T-helper 17 cell (primary cell): ENCODE results near the gene IFT20. TPM values are rescaled to one million over a fixed set of nuclear protein-coding genes. Genes with fewer than 3 reads are reported as not detected.
"Not testable (repeated sequence)": the region's sequence is repeated elsewhere in the genome, so short reads cannot be mapped to it uniquely, and the experiment has no call there.

Experiments
- ATAC-seq: fragments of 150-1000 bp; cut with Tn5 transposase; 2 replicates; pipeline ENCODE4 v1.10.0; 2021; ENCODE audit warnings: mild to moderate bottlenecking, moderate library complexity
- DNase-seq, 3 donors: peaks; one replicate each; pipeline versions ENCODE4 v3.0.0 to v3.0.0-alpha.2; 2020 to 2021
- H3K9me3 ChIP-seq: one replicate; pipeline ENCODE4 v1.7.0; 2013; ENCODE audit warnings: low read length, mild to moderate bottlenecking; ENCODE audit not compliant: control insufficient read depth, poor library complexity, severe bottlenecking
- H3K27ac Mint-ChIP-seq: one replicate; pipeline ENCODE4 v1.8.0; 2022; ENCODE audit warnings: mild to moderate bottlenecking, moderate library complexity, mixed read lengths
- H3K27me3 Mint-ChIP-seq: one replicate; pipeline ENCODE4 v1.8.0; 2022; ENCODE audit warnings: mixed read lengths
- H3K36me3 Mint-ChIP-seq: one replicate; pipeline ENCODE4 v1.8.0; 2022; ENCODE audit warnings: low read depth, mixed read lengths
- H3K4me1 Mint-ChIP-seq: one replicate; pipeline ENCODE4 v1.8.0; 2022; ENCODE audit warnings: mild to moderate bottlenecking, mixed read lengths
- H3K4me3 Mint-ChIP-seq: one replicate; pipeline ENCODE4 v1.8.0; 2022; ENCODE audit warnings: mild to moderate bottlenecking, moderate library complexity, mixed read lengths
- total RNA-seq, 4 donors: library from RNA in 2 of 4; stranded (reverse) in 2 of 4; gene quantifications; one replicate each; pipeline ENCODE4 v1.2.3 and lab custom pipeline; 2022 to 2026

The IFT20 gene
- total RNA-seq, 2 donors from 2014 or later: 60.6 to 64.6 TPM

DNA sequence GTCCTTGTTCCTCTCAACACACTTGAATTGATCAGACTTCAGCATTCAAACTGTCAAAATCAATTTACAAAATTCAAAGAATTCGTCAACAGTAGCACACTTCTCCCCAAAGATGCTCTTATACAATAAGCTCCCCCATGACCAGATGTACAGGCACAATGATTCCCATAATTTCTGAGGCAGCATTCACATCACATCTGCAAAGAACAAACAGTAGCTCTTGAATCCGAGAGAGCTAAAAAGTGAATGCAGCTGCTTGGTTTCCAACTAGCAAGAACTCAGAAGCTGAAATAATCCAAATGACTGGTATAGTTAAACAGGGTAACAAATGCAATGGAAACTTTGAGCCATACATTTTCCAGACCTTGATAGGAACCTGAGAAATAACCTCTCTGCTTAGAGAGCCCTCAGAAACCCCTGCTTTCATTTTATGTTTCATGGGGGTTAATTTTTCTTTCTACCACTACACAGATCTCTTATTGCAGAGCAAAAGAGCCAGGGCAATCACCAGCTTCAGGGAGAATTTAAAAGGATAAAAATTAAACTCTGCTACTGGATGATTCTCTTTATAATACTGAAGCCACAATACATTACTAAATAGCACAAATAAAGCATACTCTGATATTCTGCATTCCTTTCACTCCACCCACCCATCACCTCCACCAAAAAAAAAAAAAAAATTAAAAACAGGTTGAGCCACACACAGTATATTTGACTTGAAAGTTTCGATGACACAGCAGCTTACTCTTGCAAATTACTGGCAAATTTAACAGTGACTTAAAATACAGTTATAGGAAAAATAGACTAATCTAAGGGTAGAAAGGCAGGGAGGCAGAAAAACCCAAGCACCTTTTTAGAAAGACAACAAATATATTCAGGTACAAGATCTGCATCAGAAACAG is 39.3 kb downstream of the IFT20 start:
- peaks cover 3% of the 10 kb centered on the region for H3K4me1 Mint-ChIP-seq
- H3K4me3 Mint-ChIP-seq: no peak overlapping the region
- peaks cover 28% of the 10 kb centered on the region for H3K27me3 Mint-ChIP-seq
- ATAC-seq (no peak), DNase-seq (no peak)
- no peak overlapping the region for H3K27ac Mint-ChIP-seq
- H3K36me3 Mint-ChIP-seq: peaks cover 2% of the 10 kb centered on the region
- H3K9me3 ChIP-seq: no peaks in the 10 kb centered on the region

DNA sequence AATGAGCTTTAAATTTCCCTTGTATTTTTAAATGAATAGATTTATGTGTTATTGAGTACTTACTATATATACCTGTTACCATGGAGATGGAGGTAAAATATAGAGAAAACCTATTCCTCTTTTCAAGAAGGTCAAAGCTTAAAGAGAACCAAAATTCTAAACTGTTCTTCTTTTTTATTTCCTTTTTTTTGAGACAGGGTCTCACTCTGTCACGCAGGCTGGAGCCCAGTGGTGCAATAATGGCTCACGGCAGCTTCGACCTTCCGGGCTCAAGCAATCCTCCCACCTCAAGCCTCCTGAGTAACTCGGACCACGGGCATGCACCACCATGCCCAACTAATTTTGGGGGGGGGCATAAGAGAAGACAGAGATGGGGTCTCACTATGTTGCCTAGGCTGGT is 41.3 kb downstream of the IFT20 start:
- DNase-seq (no peak), ATAC-seq (no peak)
- Mint-ChIP-seq H3K27me3 (peaks cover 28% of the 10 kb centered on the region), H3K4me3 (no peak overlapping the region), H3K27ac (no peak overlapping the region), H3K4me1 (peaks cover 3% of the 10 kb centered on the region), H3K36me3 (peaks cover 2% of the 10 kb centered on the region)
- H3K9me3 ChIP-seq: no peaks in the 10 kb centered on the region

DNA sequence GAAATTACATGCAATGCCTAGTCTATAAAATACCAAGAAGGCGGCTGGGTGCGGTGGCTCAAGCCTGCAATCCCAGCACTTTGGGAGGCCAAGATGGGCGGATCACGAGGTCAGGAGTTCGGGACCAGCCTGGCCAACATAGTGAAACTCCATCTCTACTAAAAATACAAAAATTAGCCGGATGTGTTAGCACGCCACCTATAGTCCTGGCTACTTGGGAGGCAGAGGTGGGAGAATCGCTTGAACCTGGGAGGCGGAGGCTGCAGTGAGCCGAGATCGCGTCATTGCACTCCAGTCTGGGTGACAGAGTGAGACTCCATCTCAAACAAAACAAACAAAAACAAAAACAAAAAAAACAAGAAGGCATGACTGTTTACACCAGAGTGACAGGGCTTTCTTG is 42.4 kb downstream of the IFT20 start:
- not testable (repeated sequence) for DNase-seq, H3K27ac Mint-ChIP-seq, H3K9me3 ChIP-seq, H3K4me1 Mint-ChIP-seq, ATAC-seq, H3K36me3 Mint-ChIP-seq
- H3K27me3 Mint-ChIP-seq: peaks cover 28% of the 10 kb centered on the region
- H3K4me3 Mint-ChIP-seq: peak overlapping the region; percentile 19

DNA sequence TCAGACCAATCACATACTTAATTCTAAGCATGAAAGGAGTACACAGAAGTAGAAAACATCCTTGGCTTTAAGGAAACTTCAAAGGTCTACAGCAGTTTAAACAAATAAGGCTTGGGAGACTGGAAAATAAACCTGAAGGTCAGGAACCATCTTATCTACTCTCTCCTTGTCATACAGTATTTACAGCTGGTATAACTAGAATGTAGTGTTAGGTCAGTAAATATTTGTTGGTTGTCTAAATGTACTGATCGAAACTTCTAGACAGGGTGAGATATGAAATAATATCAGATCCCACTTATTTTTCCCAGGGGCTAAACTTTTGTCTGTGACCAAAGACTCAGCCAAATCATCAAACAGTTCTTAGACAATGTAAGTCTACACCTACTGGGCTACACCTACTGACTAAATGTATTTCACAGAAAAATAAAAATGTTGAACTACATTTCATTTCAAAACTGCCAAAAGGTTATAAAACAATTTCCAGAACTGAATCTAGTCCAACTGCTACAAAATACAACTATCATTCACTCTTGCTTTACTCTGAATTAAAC is 43.4 kb downstream of the IFT20 start:
- H3K9me3 ChIP-seq: no peaks in the 10 kb centered on the region
- no peak for ATAC-seq
- H3K4me3 Mint-ChIP-seq: no peak overlapping the region
- DNase-seq: no peak
- H3K27ac Mint-ChIP-seq: no peak overlapping the region
- H3K36me3 Mint-ChIP-seq: peaks cover 2% of the 10 kb centered on the region
- peaks cover 28% of the 10 kb centered on the region for H3K27me3 Mint-ChIP-seq
- peaks cover 3% of the 10 kb centered on the region for H3K4me1 Mint-ChIP-seq

DNA sequence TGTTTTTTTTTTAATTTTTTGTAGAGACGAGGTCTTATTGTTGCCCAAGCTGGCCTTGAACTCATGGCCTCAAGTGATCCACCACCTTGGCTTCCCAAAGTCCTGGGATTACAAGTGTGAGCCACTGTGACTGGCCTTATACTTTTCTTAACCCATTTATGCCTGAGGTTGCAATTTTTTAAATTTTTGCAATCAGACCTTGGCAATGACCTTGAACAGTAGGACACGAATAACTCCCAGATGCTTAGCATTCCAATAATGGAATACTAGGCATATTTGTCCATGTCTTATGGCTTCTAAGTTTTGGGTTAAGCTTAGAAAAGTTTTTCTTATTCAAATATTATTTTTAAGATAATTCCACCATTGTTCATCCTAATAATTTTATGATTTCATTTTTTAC is 44.6 kb downstream of the IFT20 start:
- no peak for DNase-seq
- Mint-ChIP-seq H3K4me3 (no peak overlapping the region), H3K4me1 (peaks cover 3% of the 10 kb centered on the region), H3K27ac (no peak overlapping the region), H3K36me3 (peaks cover 2% of the 10 kb centered on the region), H3K27me3 (peaks cover 36% of the 10 kb centered on the region)
- ATAC-seq: no peak
- H3K9me3 ChIP-seq: no peaks in the 10 kb centered on the region

DNA sequence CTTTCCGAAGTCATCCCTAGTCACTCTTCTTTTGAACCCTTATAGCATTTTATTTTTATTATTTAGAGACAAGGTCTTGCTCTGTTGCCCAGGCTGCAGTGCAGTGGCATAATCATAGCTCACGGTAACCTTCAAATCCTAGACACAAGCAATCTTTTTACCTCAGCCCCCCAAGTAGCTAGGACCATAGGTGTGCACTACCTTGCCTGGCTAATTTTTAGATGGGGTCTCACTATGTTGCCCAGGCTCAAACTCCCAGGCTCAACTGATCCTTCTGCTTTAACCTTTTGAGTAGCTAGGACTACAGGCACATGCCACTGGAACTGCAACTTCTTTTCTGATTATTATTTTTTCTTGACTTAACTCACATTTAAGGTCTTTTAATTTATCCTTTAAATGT is 49.3 kb downstream of the IFT20 start:
- H3K4me1 Mint-ChIP-seq: no peaks in the 10 kb centered on the region
- peaks cover 8% of the 10 kb centered on the region for H3K27me3 Mint-ChIP-seq
- ATAC-seq (no peak), DNase-seq (no peak)
- no peaks in the 10 kb centered on the region for H3K9me3 ChIP-seq
- no peak overlapping the region for H3K27ac Mint-ChIP-seq
- no peaks in the 10 kb centered on the region for H3K36me3 Mint-ChIP-seq
- no peak overlapping the region for H3K4me3 Mint-ChIP-seq

DNA sequence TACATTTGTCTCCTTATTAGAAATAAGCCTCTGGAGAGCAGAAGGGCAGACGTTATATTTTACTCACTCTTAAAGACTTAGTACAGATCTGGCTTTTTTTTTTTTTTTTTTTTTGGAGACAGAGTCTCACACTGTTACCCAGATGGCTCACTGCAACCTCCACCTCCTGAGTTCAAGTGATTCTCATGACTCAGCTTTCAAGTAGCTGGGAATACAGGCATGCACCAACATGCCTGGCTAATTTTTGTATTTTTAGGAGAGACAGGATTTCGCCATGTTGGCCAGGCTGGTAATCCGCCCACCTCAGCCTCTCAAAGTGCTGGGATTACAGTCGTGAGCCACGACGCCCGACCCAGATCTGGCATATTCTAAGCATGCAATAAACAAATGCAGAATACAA is 52.7 kb downstream of the IFT20 start:
- Mint-ChIP-seq H3K4me1 (peaks cover 10% of the 10 kb centered on the region), H3K27me3 (peaks cover 8% of the 10 kb centered on the region), H3K27ac (no peak overlapping the region), H3K4me3 (no peak overlapping the region), H3K36me3 (no peaks in the 10 kb centered on the region)
- no peak for DNase-seq
- no peak for ATAC-seq
- no peaks in the 10 kb centered on the region for H3K9me3 ChIP-seq

DNA sequence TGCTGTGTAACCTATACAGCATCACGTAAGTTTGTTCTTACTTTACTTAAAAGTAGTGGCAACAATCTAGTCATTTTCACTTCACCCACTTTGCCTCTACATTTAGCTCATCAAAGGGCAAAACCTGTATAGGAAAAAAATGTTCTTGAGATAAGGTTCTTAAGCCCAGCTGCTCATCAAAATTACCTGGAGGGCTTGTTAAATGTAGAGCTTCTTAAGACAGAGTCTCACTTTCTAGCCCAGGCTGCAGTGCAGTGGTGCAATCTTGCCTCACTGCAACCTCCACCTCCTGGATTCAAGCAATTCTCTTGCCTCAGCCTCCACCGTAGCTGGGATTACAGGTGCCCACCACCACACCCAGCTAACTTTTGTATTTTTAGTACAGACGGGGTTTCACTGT is 54.4 kb downstream of the IFT20 start:
- H3K9me3 ChIP-seq: no peaks in the 10 kb centered on the region
- peaks cover 10% of the 10 kb centered on the region for H3K4me1 Mint-ChIP-seq
- no peak for DNase-seq
- no peaks in the 10 kb centered on the region for H3K36me3 Mint-ChIP-seq
- H3K27ac Mint-ChIP-seq: no peak overlapping the region
- H3K4me3 Mint-ChIP-seq: no peak overlapping the region
- ATAC-seq: no peak
- H3K27me3 Mint-ChIP-seq: peaks cover 13% of the 10 kb centered on the region

DNA sequence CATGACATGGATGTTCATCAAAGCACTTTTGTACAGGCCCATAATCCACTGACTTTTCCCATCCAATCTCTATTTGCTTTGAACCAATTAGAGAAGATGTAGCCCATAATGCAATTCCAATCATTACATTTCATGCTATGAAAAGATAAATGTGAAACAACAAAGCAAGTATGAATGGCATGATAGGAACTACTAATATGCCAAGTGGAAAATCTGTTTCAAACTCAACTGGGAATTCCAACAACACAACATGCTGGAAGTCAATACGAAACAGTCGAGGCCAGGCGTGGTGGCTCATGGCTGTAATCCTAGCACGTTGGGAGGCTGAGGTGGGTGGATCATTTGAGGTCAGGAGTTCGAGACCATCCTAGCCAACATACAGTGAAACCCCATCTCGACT is 55.9 kb downstream of the IFT20 start:
- ATAC-seq (no peak), DNase-seq (no peak)
- no peaks in the 10 kb centered on the region for H3K9me3 ChIP-seq
- H3K4me3 Mint-ChIP-seq: no peak overlapping the region
- peaks cover 14% of the 10 kb centered on the region for H3K4me1 Mint-ChIP-seq
- H3K27ac Mint-ChIP-seq: no peak overlapping the region
- H3K27me3 Mint-ChIP-seq: peaks cover 24% of the 10 kb centered on the region
- H3K36me3 Mint-ChIP-seq: no peaks in the 10 kb centered on the region

Other genes starting within 250 kb of the IFT20 start
- gene TMEM97, start 16.3 kb downstream of the IFT20 start, total RNA-seq: 1 to 10 TPM; 2.1 to 4.0 TPM
- 10 to 100 TPM in 1 of 2 donors, 1 to 10 TPM in 1; 8.8 to 14.0 TPM for gene TNFAIP1, start 289 bp upstream of the IFT20 start, total RNA-seq
- 10 to 100 TPM; 24.6 to 30.7 TPM for gene POLDIP2, start 22.1 kb upstream of the IFT20 start, total RNA-seq
- not detected for gene SEBOX, start 29.7 kb upstream of the IFT20 start, total RNA-seq
- gene VTN, start 34.8 kb upstream of the IFT20 start, total RNA-seq: under 1 TPM in 1 of 2 donors, not detected in 1; 0.90 TPM
- gene SARM1, start 36.2 kb upstream of the IFT20 start, total RNA-seq: 10 to 100 TPM; 24.4 to 26.1 TPM
- gene SLC46A1, start 70.7 kb upstream of the IFT20 start, total RNA-seq: under 1 TPM; 0.50 to 0.99 TPM
- not detected for gene SLC13A2, start 138.2 kb upstream of the IFT20 start, total RNA-seq
- gene FOXN1, start 170.9 kb upstream of the IFT20 start, total RNA-seq: not detected
- gene UNC119, start 217.2 kb upstream of the IFT20 start, total RNA-seq: 10 to 100 TPM; 87.2 to 91.9 TPM
- gene PIGS, start 236.1 kb upstream of the IFT20 start, total RNA-seq: 10 to 100 TPM; 44.5 to 50.9 TPM
- gene ALDOC, start 241.4 kb upstream of the IFT20 start, total RNA-seq: 10 to 100 TPM; 16.7 to 24.5 TPM